ENCODE measurements around the gene TFPI. TPM values are rescaled to one million over a fixed set of nuclear protein-coding genes. Genes with fewer than 3 reads are reported as not detected.

Gene TFPI
- total RNA-seq, 4 donors from 2014 or later: 7.1 to 28.9 (median 20.2) TPM

DNA sequence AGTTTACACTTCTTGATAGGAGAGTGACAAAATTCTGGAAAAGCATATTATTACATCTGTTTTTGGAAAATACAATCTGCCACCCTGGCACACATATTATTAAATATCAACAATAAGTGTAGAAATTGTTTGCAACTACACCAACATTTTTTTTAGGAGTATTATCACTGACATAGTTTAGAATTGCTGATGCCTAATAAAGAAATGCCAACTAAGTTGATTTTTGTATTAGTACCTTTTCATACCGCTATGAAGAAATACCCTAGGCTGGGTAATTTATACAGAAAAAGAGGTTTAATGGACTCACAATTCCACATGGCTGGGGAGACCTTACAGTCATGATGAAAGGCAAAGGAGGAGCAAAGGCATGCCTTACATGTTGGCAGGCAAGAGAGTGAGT is 35.9 kb upstream of the TFPI start:
- H3K27me3 ChIP-seq: no peaks in the 10 kb centered on the region
- no peaks in the 10 kb centered on the region for H3K4me1 ChIP-seq
- no peaks in the 10 kb centered on the region for H3K36me3 ChIP-seq
- intact Hi-C loops (cut with DNase I; ENCODE audit: low total_unique reads) (no loop called here), in situ Hi-C loops (cut with MboI; ENCODE audit: low pct_ligation_motif_present in 1 of 4, low pct_unique_long_range_greater_than_20kb in 1 of 4, low sequenced_read_pairs in 3 of 4) (loop anchor here (25.0 kb wide), 1 partner anchor 922 kb away; no protein-coding TSS in a partner anchor)
- WGBS, 2 donors (ENCODE audit: low coverage in 1 of 2): 94% methylated on average over 1 of the region's 1 CpG
- no peak overlapping the region for H3K4me3 ChIP-seq
- TF ChIP-seq POLR2AphosphoS5 (IDR thresholded peaks at IDR 0.05) (no peak), EP300 (IDR thresholded peaks at IDR 0.05; ENCODE audit: low read depth) (no peak)
- no peak overlapping the region for H3K27ac ChIP-seq
- H3K9me3 ChIP-seq: no peaks in the 10 kb centered on the region
- no peak for DNase-seq

DNA sequence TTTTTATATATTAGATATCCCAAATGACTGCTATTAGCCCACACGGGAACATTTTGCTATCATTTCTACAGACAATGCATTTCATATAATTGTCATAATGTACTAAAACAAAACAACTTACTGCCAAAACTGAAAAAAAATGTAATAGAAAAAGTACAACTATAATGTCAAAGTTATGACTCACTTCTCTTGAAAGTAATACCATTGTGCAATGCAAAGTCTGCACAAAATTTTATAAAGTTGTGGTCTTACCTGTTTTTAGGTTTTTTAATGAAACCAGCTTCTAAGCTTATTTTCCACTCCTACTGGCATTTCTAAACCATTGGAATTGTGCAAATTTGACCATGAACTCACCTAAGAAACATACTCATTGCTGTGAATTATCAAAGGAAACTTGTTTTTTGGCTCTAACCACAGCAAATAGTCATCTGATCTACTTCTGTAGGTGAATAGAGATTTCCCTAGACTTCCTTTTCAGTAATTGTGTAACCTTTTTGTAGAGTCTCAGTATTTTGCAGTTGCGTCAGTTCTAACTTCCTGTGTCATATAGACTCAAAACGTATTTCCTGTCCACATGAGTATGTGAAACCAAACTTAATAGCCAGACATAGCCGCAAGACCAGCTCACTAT is 31.9 kb upstream of the TFPI start:
- in situ Hi-C loops (cut with MboI; ENCODE audit: low pct_ligation_motif_present in 1 of 4, low pct_unique_long_range_greater_than_20kb in 1 of 4, low sequenced_read_pairs in 3 of 4) (loop anchor here (25.0 kb wide), 1 partner anchor 926 kb away; no protein-coding TSS in a partner anchor), intact Hi-C loops (cut with DNase I; ENCODE audit: low total_unique reads) (no loop called here)
- H3K27me3 ChIP-seq: no peaks in the 10 kb centered on the region
- 67 to 68% methylated on average over 4 of the region's 4 CpGs for WGBS, 2 donors (ENCODE audit: low coverage in 1 of 2)
- DNase-seq: no peak
- H3K9me3 ChIP-seq: no peaks in the 10 kb centered on the region
- TF ChIP-seq POLR2A (IDR thresholded peaks at IDR 0.05) (no peak), POLR2AphosphoS5 (IDR thresholded peaks at IDR 0.05) (no peak), EP300 (IDR thresholded peaks at IDR 0.05; ENCODE audit: low read depth) (no peak)
- TF ChIP-seq, protein P1, sequence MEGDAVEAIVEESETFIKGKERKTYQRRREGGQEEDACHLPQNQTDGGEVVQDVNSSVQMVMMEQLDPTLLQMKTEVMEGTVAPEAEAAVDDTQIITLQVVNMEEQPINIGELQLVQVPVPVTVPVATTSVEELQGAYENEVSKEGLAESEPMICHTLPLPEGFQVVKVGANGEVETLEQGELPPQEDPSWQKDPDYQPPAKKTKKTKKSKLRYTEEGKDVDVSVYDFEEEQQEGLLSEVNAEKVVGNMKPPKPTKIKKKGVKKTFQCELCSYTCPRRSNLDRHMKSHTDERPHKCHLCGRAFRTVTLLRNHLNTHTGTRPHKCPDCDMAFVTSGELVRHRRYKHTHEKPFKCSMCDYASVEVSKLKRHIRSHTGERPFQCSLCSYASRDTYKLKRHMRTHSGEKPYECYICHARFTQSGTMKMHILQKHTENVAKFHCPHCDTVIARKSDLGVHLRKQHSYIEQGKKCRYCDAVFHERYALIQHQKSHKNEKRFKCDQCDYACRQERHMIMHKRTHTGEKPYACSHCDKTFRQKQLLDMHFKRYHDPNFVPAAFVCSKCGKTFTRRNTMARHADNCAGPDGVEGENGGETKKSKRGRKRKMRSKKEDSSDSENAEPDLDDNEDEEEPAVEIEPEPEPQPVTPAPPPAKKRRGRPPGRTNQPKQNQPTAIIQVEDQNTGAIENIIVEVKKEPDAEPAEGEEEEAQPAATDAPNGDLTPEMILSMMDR (IDR thresholded peaks at IDR 0.05): no peak
- peaks cover 0 to 8% (median 2%) of the 10 kb centered on the region in 4 donors for H3K4me1 ChIP-seq
- H3K36me3 ChIP-seq: no peaks in the 10 kb centered on the region
- no peak overlapping the region for H3K27ac ChIP-seq
- no peak overlapping the region for H3K4me3 ChIP-seq

GRCh38 chr2:187581125-187581896 is 27.1 kb upstream of the TFPI start:
- WGBS, 2 donors (ENCODE audit: low coverage in 1 of 2): 6 to 9% methylated on average over 4 of the region's 4 CpGs
- Histone ChIP-seq H3K4me3 (peak overlapping the region in 1 of 4 donors; percentile 27), H3K4me1 (peaks cover 0 to 15% (median 4%) of the 10 kb centered on the region in 4 donors), H3K27ac (no peak overlapping the region), H3K36me3 (no peaks in the 10 kb centered on the region), H3K27me3 (no peaks in the 10 kb centered on the region), H3K9me3 (no peaks in the 10 kb centered on the region)
- in situ Hi-C loops (cut with MboI; ENCODE audit: low pct_ligation_motif_present in 1 of 4, low pct_unique_long_range_greater_than_20kb in 1 of 4, low sequenced_read_pairs in 3 of 4): loop anchor here (25.0 kb wide), 1 partner anchor 931 kb away; no protein-coding TSS in a partner anchor
- intact Hi-C loops (cut with DNase I; ENCODE audit: low total_unique reads): loop anchor here (2.0 kb wide), 1 partner anchor 81 kb away; no protein-coding TSS in a partner anchor
- no peak for DNase-seq
- TF ChIP-seq, protein P1 (IDR thresholded peaks at IDR 0.05): peak; percentile 60 to 73 (median 66)
- TF ChIP-seq POLR2A (IDR thresholded peaks at IDR 0.05): no peak

DNA sequence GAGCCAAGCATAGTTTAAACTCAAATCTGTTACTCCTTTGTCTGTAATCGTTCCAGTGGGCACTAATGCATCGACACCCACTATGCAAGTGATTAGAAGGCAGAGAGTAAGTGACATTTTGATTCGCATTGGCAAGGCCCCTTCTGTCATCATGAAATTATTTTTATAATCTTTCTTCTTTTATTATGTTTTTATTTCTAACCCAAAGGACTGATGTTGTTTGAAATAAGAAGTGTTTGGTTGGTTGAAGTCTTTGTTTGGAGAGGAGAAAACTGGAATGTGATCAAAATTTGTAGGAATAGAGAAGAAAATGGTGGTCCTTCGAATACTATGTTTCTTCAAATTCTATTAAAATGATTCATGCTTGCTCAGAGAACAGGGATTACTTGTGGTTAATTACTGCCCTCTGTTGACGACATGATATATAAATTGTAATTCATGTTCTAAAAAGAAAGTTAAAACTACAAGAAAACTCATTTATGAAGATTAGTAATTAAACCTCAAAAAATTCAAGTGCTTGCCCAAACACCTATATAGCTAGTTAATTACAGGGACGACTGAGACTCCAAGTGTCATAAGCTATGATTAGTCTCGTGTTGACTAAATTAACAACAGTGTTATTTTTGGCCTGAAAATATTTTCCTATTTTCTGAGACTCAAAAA is 26.4 kb upstream of the TFPI start:
- WGBS, 2 donors (ENCODE audit: low coverage in 1 of 2): 18 to 24% methylated on average over 7 of the region's 7 CpGs
- TF ChIP-seq POLR2A (IDR thresholded peaks at IDR 0.05) (no peak), EP300 (IDR thresholded peaks at IDR 0.05; ENCODE audit: low read depth) (no peak), POLR2AphosphoS5 (IDR thresholded peaks at IDR 0.05) (no peak)
- TF ChIP-seq, protein P1 (IDR thresholded peaks at IDR 0.05): peak; percentile 17 to 49 (median 39)
- H3K9me3 ChIP-seq: no peaks in the 10 kb centered on the region
- H3K4me1 ChIP-seq: peaks cover 0 to 20% (median 4%) of the 10 kb centered on the region in 4 donors
- peak overlapping the region in 1 of 4 donors; percentile 27 for H3K4me3 ChIP-seq
- H3K27ac ChIP-seq: no peak overlapping the region
- no peaks in the 10 kb centered on the region for H3K36me3 ChIP-seq
- no peak for DNase-seq
- intact Hi-C loops (cut with DNase I; ENCODE audit: low total_unique reads) (loop anchor here (2.0 kb wide), 1 partner anchor 80 kb away; no protein-coding TSS in a partner anchor), in situ Hi-C loops (cut with MboI; ENCODE audit: low pct_ligation_motif_present in 1 of 4, low pct_unique_long_range_greater_than_20kb in 1 of 4, low sequenced_read_pairs in 3 of 4) (loop anchor here (25.0 kb wide), 1 partner anchor 932 kb away; no protein-coding TSS in a partner anchor)
- H3K27me3 ChIP-seq: no peaks in the 10 kb centered on the region

All from transverse colon (tissue), 4 donors.